ENCODE measurements around the gene ANKHD1. TPM values are rescaled to one million over a fixed set of nuclear protein-coding genes. Genes with fewer than 3 reads are reported as not detected.

ANKHD1 gene
- total and polyA plus RNA-seq, 9 of the 15 experiments (the other 6 are each of a cell fraction or from before 2014, with no cell fraction given): 38.9 to 138 (median 78.7) TPM

DNA sequence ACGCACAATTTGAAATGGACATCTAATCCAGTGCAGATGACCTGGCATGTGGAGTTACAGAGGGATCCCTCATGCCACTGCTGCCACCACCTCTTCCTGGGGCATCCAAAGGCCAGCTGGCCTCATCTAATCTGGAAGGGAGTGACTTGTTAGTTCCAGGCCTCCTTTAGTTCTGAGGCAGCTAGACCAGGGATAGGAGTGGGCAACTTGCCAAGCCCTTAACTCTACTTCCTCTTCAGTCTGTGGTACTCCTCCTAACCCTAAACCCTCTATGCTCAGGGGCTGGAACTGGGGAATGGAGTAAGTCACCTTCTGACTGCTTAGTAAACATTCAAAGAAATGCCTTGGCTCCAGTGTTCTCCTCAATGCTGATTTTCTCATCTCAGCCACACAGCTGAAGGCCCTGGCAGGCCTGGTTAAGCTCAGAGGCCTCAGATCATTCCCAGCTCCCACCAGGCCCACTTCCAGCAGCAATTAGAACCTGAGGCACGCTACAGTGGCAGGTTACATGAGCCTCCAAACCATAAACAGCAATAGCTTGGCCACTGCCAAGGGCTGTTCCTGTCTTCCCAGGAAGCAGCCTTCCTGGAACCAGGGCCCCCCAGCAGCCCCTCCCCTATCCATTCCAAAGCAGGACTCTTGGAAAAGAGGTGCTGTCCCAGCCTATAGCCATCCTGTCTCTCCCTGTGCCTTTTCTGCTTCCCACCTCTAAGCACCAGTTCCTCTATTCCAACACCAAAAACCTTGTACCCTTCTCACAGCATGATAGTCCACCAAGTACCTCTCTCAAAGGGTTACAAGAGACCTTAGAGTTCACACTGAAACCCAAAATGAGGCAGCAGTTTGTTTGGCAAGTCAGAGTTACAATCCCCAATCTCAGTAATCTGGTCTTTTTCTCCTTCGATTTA is 147.9 kb downstream of the ANKHD1 start (continued):
- TF ChIP-seq, protein P1, sequence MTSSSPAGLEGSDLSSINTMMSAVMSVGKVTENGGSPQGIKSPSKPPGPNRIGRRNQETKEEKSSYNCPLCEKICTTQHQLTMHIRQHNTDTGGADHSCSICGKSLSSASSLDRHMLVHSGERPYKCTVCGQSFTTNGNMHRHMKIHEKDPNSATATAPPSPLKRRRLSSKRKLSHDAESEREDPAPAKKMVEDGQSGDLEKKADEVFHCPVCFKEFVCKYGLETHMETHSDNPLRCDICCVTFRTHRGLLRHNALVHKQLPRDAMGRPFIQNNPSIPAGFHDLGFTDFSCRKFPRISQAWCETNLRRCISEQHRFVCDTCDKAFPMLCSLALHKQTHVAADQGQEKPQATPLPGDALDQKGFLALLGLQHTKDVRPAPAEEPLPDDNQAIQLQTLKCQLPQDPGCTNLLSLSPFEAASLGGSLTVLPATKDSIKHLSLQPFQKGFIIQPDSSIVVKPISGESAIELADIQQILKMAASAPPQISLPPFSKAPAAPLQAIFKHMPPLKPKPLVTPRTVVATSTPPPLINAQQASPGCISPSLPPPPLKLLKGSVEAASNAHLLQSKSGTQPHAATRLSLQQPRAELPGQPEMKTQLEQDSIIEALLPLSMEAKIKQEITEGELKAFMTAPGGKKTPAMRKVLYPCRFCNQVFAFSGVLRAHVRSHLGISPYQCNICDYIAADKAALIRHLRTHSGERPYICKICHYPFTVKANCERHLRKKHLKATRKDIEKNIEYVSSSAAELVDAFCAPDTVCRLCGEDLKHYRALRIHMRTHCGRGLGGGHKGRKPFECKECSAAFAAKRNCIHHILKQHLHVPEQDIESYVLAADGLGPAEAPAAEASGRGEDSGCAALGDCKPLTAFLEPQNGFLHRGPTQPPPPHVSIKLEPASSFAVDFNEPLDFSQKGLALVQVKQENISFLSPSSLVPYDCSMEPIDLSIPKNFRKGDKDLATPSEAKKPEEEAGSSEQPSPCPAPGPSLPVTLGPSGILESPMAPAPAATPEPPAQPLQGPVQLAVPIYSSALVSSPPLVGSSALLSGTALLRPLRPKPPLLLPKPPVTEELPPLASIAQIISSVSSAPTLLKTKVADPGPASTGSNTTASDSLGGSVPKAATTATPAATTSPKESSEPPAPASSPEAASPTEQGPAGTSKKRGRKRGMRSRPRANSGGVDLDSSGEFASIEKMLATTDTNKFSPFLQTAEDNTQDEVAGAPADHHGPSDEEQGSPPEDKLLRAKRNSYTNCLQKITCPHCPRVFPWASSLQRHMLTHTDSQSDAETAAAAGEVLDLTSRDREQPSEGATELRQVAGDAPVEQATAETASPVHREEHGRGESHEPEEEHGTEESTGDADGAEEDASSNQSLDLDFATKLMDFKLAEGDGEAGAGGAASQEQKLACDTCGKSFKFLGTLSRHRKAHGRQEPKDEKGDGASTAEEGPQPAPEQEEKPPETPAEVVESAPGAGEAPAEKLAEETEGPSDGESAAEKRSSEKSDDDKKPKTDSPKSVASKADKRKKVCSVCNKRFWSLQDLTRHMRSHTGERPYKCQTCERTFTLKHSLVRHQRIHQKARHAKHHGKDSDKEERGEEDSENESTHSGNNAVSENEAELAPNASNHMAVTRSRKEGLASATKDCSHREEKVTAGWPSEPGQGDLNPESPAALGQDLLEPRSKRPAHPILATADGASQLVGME (CRISPR knock-in tag; IDR thresholded peaks at IDR 0.05): no peak
- 0 out of 4 replicates have a peak, but pooled peaks of 1 of the 2 experiments have one; percentile 4 for TF ChIP-seq SRF (CRISPR knock-in tag; IDR thresholded peaks at IDR 0.05)
- peak; percentile 28 for TF ChIP-seq SIRT6 (IDR thresholded peaks at IDR 0.05; ENCODE audit: low read depth, low read length)
- no peak for TF ChIP-seq SRSF1 (IDR thresholded peaks at IDR 0.05; ENCODE audit: low read depth, low read length)
- TF ChIP-seq, protein P2, sequence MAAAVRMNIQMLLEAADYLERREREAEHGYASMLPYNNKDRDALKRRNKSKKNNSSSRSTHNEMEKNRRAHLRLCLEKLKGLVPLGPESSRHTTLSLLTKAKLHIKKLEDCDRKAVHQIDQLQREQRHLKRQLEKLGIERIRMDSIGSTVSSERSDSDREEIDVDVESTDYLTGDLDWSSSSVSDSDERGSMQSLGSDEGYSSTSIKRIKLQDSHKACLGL (CRISPR knock-in tag; IDR thresholded peaks at IDR 0.05; ENCODE audit: borderline replicate concordance, poor library complexity, severe bottlenecking): no peak
- TF ChIP-seq PYGO2 (tag; IDR thresholded peaks at IDR 0.05): no peak
- no peak for TF ChIP-seq RBM34 (IDR thresholded peaks at IDR 0.05; ENCODE audit: borderline replicate concordance, insufficient read depth, low read length)
- TF ChIP-seq, protein P3, sequence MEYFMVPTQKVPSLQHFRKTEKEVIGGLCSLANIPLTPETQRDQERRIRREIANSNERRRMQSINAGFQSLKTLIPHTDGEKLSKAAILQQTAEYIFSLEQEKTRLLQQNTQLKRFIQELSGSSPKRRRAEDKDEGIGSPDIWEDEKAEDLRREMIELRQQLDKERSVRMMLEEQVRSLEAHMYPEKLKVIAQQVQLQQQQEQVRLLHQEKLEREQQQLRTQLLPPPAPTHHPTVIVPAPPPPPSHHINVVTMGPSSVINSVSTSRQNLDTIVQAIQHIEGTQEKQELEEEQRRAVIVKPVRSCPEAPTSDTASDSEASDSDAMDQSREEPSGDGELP (CRISPR knock-in tag; IDR thresholded peaks at IDR 0.05; ENCODE audit: borderline replicate concordance): peak; percentile 50; the same call in 1 of the 2 replicates
- no peak; the same call in 1 of the 2 replicates for TF ChIP-seq CBX1 (IDR thresholded peaks at IDR 0.05; ENCODE audit: low read depth)
- no peak for TF ChIP-seq ZNF561 (CRISPR knock-in tag; conservative IDR thresholded peaks at IDR 0.05)
- 0 out of 2 replicates have a peak, but pooled peaks have one; percentile 38 for TF ChIP-seq OTX1 (CRISPR knock-in tag; IDR thresholded peaks at IDR 0.05)
- TF ChIP-seq SRSF7 (optimal IDR thresholded peaks at IDR 0.05; ENCODE audit: low read depth, low read length): no peak
- no peak for TF ChIP-seq STAT5B (CRISPR knock-in tag; IDR thresholded peaks at IDR 0.05)
- TF ChIP-seq, protein P4, sequence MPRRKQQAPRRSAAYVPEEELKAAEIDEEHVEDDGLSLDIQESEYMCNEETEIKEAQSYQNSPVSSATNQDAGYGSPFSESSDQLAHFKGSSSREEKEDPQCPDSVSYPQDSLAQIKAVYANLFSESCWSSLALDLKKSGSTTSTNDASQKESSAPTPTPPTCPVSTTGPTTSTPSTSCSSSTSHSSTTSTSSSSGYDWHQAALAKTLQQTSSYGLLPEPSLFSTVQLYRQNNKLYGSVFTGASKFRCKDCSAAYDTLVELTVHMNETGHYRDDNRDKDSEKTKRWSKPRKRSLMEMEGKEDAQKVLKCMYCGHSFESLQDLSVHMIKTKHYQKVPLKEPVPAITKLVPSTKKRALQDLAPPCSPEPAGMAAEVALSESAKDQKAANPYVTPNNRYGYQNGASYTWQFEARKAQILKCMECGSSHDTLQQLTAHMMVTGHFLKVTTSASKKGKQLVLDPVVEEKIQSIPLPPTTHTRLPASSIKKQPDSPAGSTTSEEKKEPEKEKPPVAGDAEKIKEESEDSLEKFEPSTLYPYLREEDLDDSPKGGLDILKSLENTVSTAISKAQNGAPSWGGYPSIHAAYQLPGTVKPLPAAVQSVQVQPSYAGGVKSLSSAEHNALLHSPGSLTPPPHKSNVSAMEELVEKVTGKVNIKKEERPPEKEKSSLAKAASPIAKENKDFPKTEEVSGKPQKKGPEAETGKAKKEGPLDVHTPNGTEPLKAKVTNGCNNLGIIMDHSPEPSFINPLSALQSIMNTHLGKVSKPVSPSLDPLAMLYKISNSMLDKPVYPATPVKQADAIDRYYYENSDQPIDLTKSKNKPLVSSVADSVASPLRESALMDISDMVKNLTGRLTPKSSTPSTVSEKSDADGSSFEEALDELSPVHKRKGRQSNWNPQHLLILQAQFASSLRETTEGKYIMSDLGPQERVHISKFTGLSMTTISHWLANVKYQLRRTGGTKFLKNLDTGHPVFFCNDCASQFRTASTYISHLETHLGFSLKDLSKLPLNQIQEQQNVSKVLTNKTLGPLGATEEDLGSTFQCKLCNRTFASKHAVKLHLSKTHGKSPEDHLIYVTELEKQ (CRISPR knock-in tag; IDR thresholded peaks at IDR 0.05): no peak
- TF ChIP-seq SNIP1 (IDR thresholded peaks at IDR 0.05; ENCODE audit: low read depth): no peak
